ENCODE data around the gene RND1. TPM values are rescaled to one million over a fixed set of nuclear protein-coding genes. Genes with fewer than 3 reads are reported as not detected.
A peak's percentile ranks its signal among the peaks of the same experiment; 100 is the strongest.

Gene RND1
- total and polyA plus RNA-seq, 4 donors = 5.3 to 80.5 (median 15.3) TPM

DNA sequence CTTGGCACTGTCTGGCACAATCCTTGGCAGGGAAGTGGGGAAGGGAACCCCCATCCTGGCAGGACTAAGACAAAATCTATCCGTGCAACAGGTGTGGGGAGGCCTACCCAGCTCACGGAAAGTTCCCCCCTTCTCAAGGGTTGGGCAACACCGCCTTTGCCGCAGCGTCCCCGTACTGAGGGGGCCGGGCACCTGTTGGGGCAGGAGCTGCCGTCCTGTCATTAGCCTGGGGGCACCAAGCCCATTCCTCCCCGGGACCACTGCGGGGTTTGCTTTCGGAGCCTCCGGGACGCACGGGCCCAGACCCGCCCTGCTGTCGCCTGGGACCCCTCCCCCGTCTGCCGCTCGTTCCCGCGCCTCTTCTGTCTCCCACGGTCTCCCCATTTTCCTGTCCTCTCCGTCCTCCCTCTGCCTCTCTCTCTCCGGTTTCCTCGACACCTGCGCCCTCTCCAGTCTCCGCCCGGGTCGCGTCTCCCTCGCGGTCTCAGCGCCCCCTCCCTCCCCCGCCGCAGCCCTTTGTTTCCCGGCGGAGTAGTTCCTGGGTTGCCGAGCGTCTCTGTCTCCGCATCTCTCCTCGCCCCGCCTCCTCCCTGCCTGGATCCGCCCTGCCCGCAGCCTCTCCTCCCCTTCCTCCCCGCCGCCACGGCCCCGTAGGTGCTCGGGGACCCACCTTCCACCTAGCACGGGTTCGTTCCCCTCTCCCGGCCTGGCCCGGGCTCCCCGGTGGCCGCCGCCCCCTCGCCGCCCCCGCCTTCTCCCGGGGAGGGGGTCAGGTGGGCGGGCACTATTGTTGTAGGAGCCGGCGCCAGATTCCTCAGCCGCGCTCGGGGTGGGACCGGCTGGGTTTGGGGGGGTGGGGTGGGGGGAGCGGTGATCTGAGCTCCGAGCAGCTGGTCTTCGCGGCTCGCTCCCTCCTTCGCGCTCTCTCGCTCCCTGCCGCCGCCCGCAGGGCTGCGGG, 47.5 kb downstream of the RND1 start, which contains the start of gene CACNB3:
CACNB3 (plus strand) TSS at position 624 of the 958 bp plus-strand sequence. CDS start 434 bp downstream, outside the sequence.
- DNase-seq = peak; percentile 68 to 75 (median 69)
- Histone ChIP-seq H3K27me3 (ENCODE audit: control insufficient read depth in 3 of 3, insufficient read depth in 3 of 3, low read length in 2 of 3) (no peaks in the 10 kb centered on the region), H3K4me3 (peak within 1 kb of the TSS; percentile 69), H3K36me3 (ENCODE audit: control insufficient read depth in 4 of 4, insufficient read depth in 4 of 4, low read length in 4 of 4) (no peaks in the 10 kb centered on the region), H3K27ac (ENCODE audit: low read depth in 1 of 2, low read length in 1 of 2) (no peak within 1 kb of the TSS), H3K9me3 (ENCODE audit: control insufficient read depth in 4 of 4, insufficient read depth in 3 of 4, low read length in 3 of 4) (no peaks in the 10 kb centered on the region), H3K9ac (ENCODE audit: insufficient read depth in 1 of 2, low read length in 2 of 2) (peak within 1 kb of the TSS in 1 of 2 donors; percentile 37), H3K4me1 (ENCODE audit: control insufficient read depth in 5 of 5, insufficient read depth in 5 of 5, low read length in 5 of 5) (peaks cover 0 to 55% (median 9%) of the 10 kb centered on the region in 5 donors)
- TF ChIP-seq, protein P1, sequence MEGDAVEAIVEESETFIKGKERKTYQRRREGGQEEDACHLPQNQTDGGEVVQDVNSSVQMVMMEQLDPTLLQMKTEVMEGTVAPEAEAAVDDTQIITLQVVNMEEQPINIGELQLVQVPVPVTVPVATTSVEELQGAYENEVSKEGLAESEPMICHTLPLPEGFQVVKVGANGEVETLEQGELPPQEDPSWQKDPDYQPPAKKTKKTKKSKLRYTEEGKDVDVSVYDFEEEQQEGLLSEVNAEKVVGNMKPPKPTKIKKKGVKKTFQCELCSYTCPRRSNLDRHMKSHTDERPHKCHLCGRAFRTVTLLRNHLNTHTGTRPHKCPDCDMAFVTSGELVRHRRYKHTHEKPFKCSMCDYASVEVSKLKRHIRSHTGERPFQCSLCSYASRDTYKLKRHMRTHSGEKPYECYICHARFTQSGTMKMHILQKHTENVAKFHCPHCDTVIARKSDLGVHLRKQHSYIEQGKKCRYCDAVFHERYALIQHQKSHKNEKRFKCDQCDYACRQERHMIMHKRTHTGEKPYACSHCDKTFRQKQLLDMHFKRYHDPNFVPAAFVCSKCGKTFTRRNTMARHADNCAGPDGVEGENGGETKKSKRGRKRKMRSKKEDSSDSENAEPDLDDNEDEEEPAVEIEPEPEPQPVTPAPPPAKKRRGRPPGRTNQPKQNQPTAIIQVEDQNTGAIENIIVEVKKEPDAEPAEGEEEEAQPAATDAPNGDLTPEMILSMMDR (IDR thresholded peaks at IDR 0.05; ENCODE audit: control extremely low read depth, extremely low read depth) = no peak
- WGBS, 2 donors = 0 to 1% methylated on average over 62 to 79 of the region's 79 CpGs
- ATAC-seq (ENCODE audit: insufficient read depth, low FRiP score) = no peak

DNA sequence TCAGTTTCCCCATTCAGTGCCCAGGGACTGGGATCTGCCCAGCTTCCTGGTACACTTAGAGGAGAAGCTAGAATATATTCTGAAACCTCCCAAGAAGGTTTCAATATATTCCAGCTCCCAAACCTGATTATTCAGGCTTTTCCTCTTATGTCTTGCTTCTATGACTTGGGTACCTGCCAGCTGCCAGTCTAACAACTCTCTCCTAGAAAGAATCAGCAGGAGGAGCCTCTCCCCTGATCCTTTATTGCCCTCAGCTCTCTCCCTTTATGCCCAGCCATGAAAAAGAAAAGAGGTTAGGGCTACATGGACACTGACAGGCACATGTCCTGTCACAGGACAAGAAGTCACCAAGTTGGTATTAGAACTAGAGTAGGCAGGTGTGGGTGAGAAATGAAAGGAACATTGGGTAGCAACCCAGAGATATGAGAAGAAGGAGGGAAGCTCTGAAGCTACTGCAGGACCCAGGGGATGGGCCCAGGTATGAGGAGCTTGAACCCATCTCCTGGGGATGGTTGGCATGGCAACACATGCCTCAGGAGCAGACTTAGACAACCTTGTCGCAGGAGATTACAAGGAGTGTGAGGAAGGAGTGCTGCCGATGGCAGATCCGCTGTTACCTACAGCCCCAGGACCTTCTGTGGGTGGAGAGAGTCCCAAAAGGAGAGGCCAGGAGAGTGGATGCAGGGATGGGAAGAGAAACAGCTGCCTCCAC, 49.4 kb downstream of the RND1 start:
- 88 to 94% methylated on average over 3 of the region's 3 CpGs for WGBS, 2 donors
- Histone ChIP-seq H3K9ac (ENCODE audit: insufficient read depth in 1 of 2, low read length in 2 of 2) (peak overlapping the region in 1 of 2 donors; percentile 4), H3K27ac (ENCODE audit: low read depth in 1 of 2, low read length in 1 of 2) (no peak overlapping the region), H3K9me3 (ENCODE audit: control insufficient read depth in 4 of 4, insufficient read depth in 3 of 4, low read length in 3 of 4) (no peaks in the 10 kb centered on the region), H3K4me1 (ENCODE audit: control insufficient read depth in 5 of 5, insufficient read depth in 5 of 5, low read length in 5 of 5) (peaks cover 0 to 61% (median 9%) of the 10 kb centered on the region in 5 donors), H3K36me3 (ENCODE audit: control insufficient read depth in 4 of 4, insufficient read depth in 4 of 4, low read length in 4 of 4) (no peaks in the 10 kb centered on the region), H3K4me3 (no peak overlapping the region), H3K27me3 (ENCODE audit: control insufficient read depth in 3 of 3, insufficient read depth in 3 of 3, low read length in 2 of 3) (no peaks in the 10 kb centered on the region)
- TF ChIP-seq, protein P1 (IDR thresholded peaks at IDR 0.05; ENCODE audit: control extremely low read depth, extremely low read depth) = no peak
- no peak for ATAC-seq (ENCODE audit: insufficient read depth, low FRiP score)
- DNase-seq = peak in 2 of 3 donors; percentile 58 to 72

DNA sequence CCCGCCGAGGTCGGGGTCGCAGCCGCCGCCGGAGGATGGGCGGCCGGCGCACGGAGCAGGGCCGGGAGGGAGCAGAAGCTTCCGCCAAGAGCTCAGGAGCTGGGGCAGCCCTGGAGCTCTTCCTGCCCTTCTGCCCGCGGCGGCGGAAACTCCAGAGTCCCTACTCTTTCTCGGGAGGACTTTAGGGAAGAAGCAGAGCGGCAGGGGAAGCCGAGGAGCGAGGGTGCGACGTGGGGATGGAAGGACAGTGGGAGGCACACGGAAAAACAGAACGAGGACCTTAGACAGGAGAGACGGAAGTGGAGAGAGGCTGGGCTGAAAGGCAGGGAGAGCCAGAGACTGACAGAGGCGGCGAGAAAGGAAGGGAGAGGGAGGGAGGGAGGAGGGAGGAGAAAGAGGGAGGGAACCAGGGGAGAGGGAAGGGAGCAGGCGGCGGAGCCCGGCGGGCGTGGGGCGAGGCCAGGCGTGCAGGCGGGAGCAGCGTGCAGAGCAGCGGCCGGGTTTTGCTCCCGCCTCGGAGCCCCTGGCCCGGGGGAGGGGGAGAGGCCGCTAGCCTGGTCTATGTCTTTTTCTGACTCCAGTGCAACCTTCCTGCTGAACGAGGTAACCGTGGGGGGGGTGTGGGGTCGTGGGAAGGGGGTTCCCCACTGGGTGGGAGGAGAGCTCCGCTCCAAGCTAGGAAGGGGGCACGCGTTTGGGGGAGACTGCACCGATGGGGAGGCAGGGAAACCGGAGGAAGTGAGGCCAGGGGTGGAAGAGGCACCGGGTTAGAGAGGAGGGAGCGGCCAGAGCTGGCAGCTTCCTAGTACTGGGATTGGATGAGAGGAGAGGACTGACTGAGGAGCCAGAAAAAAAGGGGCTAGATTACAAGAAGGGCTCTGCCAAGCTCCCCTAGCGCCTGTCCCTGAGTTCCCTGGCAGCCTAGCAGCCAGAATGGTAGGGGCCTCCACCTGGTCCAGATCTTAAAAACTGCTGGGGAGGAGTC, 50.3 kb downstream of the RND1 start:
- ATAC-seq (ENCODE audit: insufficient read depth, low FRiP score) = peak; percentile 67

More for the DNA sequence above, 50.3 kb downstream of the RND1 start:
- TF ChIP-seq, protein P1 (IDR thresholded peaks at IDR 0.05; ENCODE audit: control extremely low read depth, extremely low read depth) = no peak
- H3K9ac ChIP-seq (ENCODE audit: insufficient read depth in 1 of 2, low read length in 2 of 2) = peak overlapping the region in 1 of 2 donors; percentile 58
- WGBS, 2 donors = 1% methylated on average over 40 to 54 of the region's 54 CpGs
- peak overlapping the region; percentile 34 to 92 for H3K27ac ChIP-seq (ENCODE audit: low read depth in 1 of 2, low read length in 1 of 2)
- H3K4me3 ChIP-seq = peak overlapping the region; percentile 65
- no peaks in the 10 kb centered on the region for H3K9me3 ChIP-seq (ENCODE audit: control insufficient read depth in 4 of 4, insufficient read depth in 3 of 4, low read length in 3 of 4)
- H3K4me1 ChIP-seq (ENCODE audit: control insufficient read depth in 5 of 5, insufficient read depth in 5 of 5, low read length in 5 of 5) = peaks cover 0 to 67% (median 10%) of the 10 kb centered on the region in 5 donors
- H3K27me3 ChIP-seq (ENCODE audit: control insufficient read depth in 3 of 3, insufficient read depth in 3 of 3, low read length in 2 of 3) = no peaks in the 10 kb centered on the region
- peak; percentile 87 to 95 (median 92) for DNase-seq
- H3K36me3 ChIP-seq (ENCODE audit: control insufficient read depth in 4 of 4, insufficient read depth in 4 of 4, low read length in 4 of 4) = no peaks in the 10 kb centered on the region
